Measurements from ENCODE around the gene RAB13.

- no peak for TF ChIP-seq POLR2A (IDR thresholded peaks at IDR 0.05; ENCODE audit: low read depth)
- no peak for TF ChIP-seq CTCF (IDR thresholded peaks at IDR 0.05)
Measured at GRCh38 chr1:153985341-153985912, 712 bp downstream of the RAB13 start.

All from esophagus muscularis mucosa (tissue), 3 donors.